Measurements from ENCODE around the gene AARS1.
"Not testable (repeated sequence)": the region's sequence is repeated elsewhere in the genome, so short reads cannot be mapped to it uniquely, and the experiment has no call there.

- not testable (repeated sequence) for TF ChIP-seq CTCF, EP300, POLR2A (IDR thresholded peaks at IDR 0.05)
Measured at GRCh38 chr16:70238773-70239172, 50.5 kb downstream of the AARS1 start.

All from sigmoid colon (tissue), 4 donors.